SH-SY5Y (cell line): Measurements from ENCODE around the gene LTB4R.

ENCODE experiments used
- GATA2 ChIP-seq: IDR thresholded peaks from 2 replicates; pipeline ENCODE4 v1.6.1; 2011; ENCODE audit warnings: mild to moderate bottlenecking, low read depth, low read length
- GATA3 ChIP-seq: IDR thresholded peaks from 2 replicates; pipeline ENCODE4 v1.6.1; 2011; ENCODE audit warnings: low read depth, mild to moderate bottlenecking, low read length, moderate library complexity

GRCh38 chr14:24353559-24354481 is 42.5 kb downstream of the LTB4R start:
- TF ChIP-seq GATA3 (no peak), GATA2 (no peak)
